HepG2 (cell line): ENCODE measurements around the gene NALCN. TPM values are rescaled to one million over a fixed set of nuclear protein-coding genes. Genes with fewer than 3 reads are reported as not detected.

Source experiments
- ATAC-seq: fragments of 200-7000 bp; cut with Tn5 transposase; 3 replicates; pipeline ENCODE4 v1.9.1; 2020; ENCODE audit warnings: mild to moderate bottlenecking, moderate library complexity
- BruUV-seq: library from RNA; stranded (reverse); fragments of 400-500 nt; replicated peaks from 2 replicates; lab custom pipeline; 2021; lab: Mats Ljungman, UMichigan
- CTCF ChIA-PET: fragments of 300-600 bp; formaldehyde crosslinking; extraction: SDS; loops from one replicate; lab custom pipeline; 2021; ENCODE audit warnings: low total read pairs, inconsistent platforms, low intra/inter-chr PET ratio; lab: Yijun Ruan, JAX
- POLR2A ChIA-PET: fragments of 350-600 bp; sonication (Branson Sonifier 250); formaldehyde crosslinking; loops from one replicate; lab custom pipeline; 2020; ENCODE audit warnings: antibody characterized with exemption, inconsistent platforms; lab: Yijun Ruan, JAX
- DNase-seq: peaks from one replicate; pipeline ENCODE4 v3.0.0-alpha.2; 2015; ENCODE audit warnings: low spot score
- FAIRE-seq: peaks from 3 replicates; lab custom pipeline; 2011; peaks lifted over from hg19 to GRCh38; lab: Jason Lieb, UNC
- H2AFZ ChIP-seq: one replicate; pipeline ENCODE4 v1.6.1; 2011; ENCODE audit warnings: low read length, inconsistent platforms
- H3K27ac ChIP-seq: fragments of 300-600 bp; 3 replicates; pipeline ENCODE4 v1.8.0; 2011; ENCODE audit warnings: mixed run types, mild to moderate bottlenecking, mixed read lengths, low read length, inconsistent platforms; ENCODE audit not compliant: insufficient read depth; ENCODE audit errors: extremely low read length
- H3K27me3 ChIP-seq, 2 experiments: fragments of 200-600 bp in 1 of 2; 2 replicates in 1 of 2; 3 replicates in 1 of 2; pipeline versions ENCODE4 v1.6.0 to v1.8.0; 2011; ENCODE audit warnings: low read length in 2 of 2, mild to moderate bottlenecking in 2 of 2, moderate library complexity in 2 of 2, inconsistent platforms in 1 of 2; ENCODE audit not compliant: insufficient read depth in 2 of 2, control insufficient read depth in 1 of 2
- H3K36me3 ChIP-seq, 2 experiments: fragments of 200-600 bp in 1 of 2; replicated peaks in 1 of 2; 2 replicates in 1 of 2; 3 replicates in 1 of 2; pipeline versions ENCODE4 v1.5.1 to v1.8.0; 2011; ENCODE audit warnings: low read length in 2 of 2, inconsistent platforms in 1 of 2; ENCODE audit not compliant: insufficient read depth in 2 of 2, control insufficient read depth in 1 of 2
- H3K4me1 ChIP-seq: 2 replicates; pipeline ENCODE4 v1.5.1; 2012; ENCODE audit warnings: low read length, inconsistent platforms; ENCODE audit not compliant: insufficient read depth
- H3K4me2 ChIP-seq: 2 replicates; pipeline ENCODE4 v1.6.0; 2011; ENCODE audit warnings: low read depth, low read length, inconsistent platforms
- H3K4me3 ChIP-seq, 3 experiments: fragments of 200-600 bp in 1 of 3; sonication (generic), shearing (Covaris generic) in 1 of 3; replicated peaks in 1 of 3; 2 replicates each; pipeline ENCODE4 v1.5.1; 2011 to 2016; ENCODE audit warnings: low read length in 3 of 3, inconsistent platforms in 2 of 3, low read depth in 2 of 3, mild to moderate bottlenecking in 2 of 3, control low read depth in 1 of 3, mixed read lengths in 1 of 3; ENCODE audit not compliant: insufficient read depth in 1 of 3
- H3K79me2 ChIP-seq: one replicate; pipeline ENCODE4 v1.6.1; 2011; ENCODE audit warnings: low read length, inconsistent platforms; ENCODE audit not compliant: insufficient read depth
- H3K9ac ChIP-seq: 2 replicates; pipeline ENCODE4 v1.6.0; 2011; ENCODE audit warnings: mild to moderate bottlenecking, low read depth, low read length, inconsistent platforms; ENCODE audit not compliant: insufficient read depth
- H3K9me3 ChIP-seq: 2 replicates; pipeline ENCODE4 v1.5.1; 2012; ENCODE audit warnings: mild to moderate bottlenecking, low read length
- H4K20me1 ChIP-seq: 2 replicates; pipeline ENCODE4 v1.6.0; 2011; ENCODE audit warnings: inconsistent platforms, mild to moderate bottlenecking, low read length, moderate library complexity; ENCODE audit not compliant: insufficient read depth
- ARNT ChIP-seq: fragments of 450-650 bp; IDR thresholded peaks from 2 replicates; pipeline ENCODE4 v1.6.1; 2017
- ATF3 ChIP-seq: sonication (generic); formaldehyde crosslinking; IDR thresholded peaks from 2 replicates; pipeline ENCODE4 v1.4.0; 2020; ENCODE audit warnings: missing genetic modification reagents
- ATF7-NPFF ChIP-seq: sonication (generic); formaldehyde crosslinking; IDR thresholded peaks from 2 replicates; pipeline ENCODE4 v1.8.1; 2023; ENCODE audit warnings: mild to moderate bottlenecking, low read depth, missing genetic modification reagents, moderate library complexity
- BHLHE40 ChIP-seq: IDR thresholded peaks from 2 replicates; pipeline ENCODE4 v1.6.1; 2011; ENCODE audit warnings: low read length, improper control_type of control experiment
- CAMTA2 ChIP-seq: sonication (generic); formaldehyde crosslinking; IDR thresholded peaks from 2 replicates; pipeline ENCODE4 v1.4.0; 2020; ENCODE audit warnings: mild to moderate bottlenecking, missing genetic modification reagents, borderline replicate concordance
- FOXJ3 ChIP-seq: sonication (generic); formaldehyde crosslinking; IDR thresholded peaks from 2 replicates; pipeline ENCODE4 v1.4.0; 2020; ENCODE audit warnings: missing genetic modification reagents, mild to moderate bottlenecking, borderline replicate concordance
- HNRNPH1 ChIP-seq: fragments of 200-400 bp; formaldehyde crosslinking; optimal IDR thresholded peaks from 2 replicates; pipeline ENCODE3; 2017; ENCODE audit warnings: mild to moderate bottlenecking, low read depth, low read length
- IKZF4 ChIP-seq: sonication (generic); formaldehyde crosslinking; IDR thresholded peaks from 2 replicates; pipeline ENCODE4 v1.5.1; 2020; ENCODE audit warnings: borderline replicate concordance, mild to moderate bottlenecking, low read depth, missing genetic modification reagents; ENCODE audit errors: not compliant biosample characterization
- KDM4B ChIP-seq: sonication (generic); formaldehyde crosslinking; IDR thresholded peaks from 2 replicates; pipeline ENCODE4 v1.4.0; 2020; ENCODE audit warnings: missing genetic modification reagents
- NFIB ChIP-seq: sonication (generic); formaldehyde crosslinking; IDR thresholded peaks from 2 replicates; pipeline ENCODE4 v1.9.0; 2021; ENCODE audit warnings: missing genetic modification reagents, mild to moderate bottlenecking, borderline replicate concordance
- PAX8 ChIP-seq: sonication (generic); formaldehyde crosslinking; IDR thresholded peaks from 2 replicates; pipeline ENCODE4 v1.8.0; 2022; ENCODE audit warnings: mild to moderate bottlenecking, missing genetic modification reagents, borderline replicate concordance
- POLR2AphosphoS2 ChIP-seq: IDR thresholded peaks from 2 replicates; pipeline ENCODE4 v1.6.1; 2011; ENCODE audit warnings: low read depth, low read length, improper control_type of control experiment
- SETDB1 ChIP-seq: sonication (generic); formaldehyde crosslinking; IDR thresholded peaks from 2 replicates; pipeline ENCODE4 v1.5.1; 2020; ENCODE audit warnings: missing genetic modification reagents, mild to moderate bottlenecking, borderline replicate concordance
- SIX4 ChIP-seq: sonication (generic); formaldehyde crosslinking; IDR thresholded peaks from 2 replicates; pipeline ENCODE4 v1.4.0; 2020; ENCODE audit warnings: missing genetic modification reagents
- XRCC5 ChIP-seq: fragments of 200-400 bp; formaldehyde crosslinking; optimal IDR thresholded peaks from 2 replicates; pipeline ENCODE3; 2017; ENCODE audit warnings: mild to moderate bottlenecking, low read length
- ZBTB43 ChIP-seq: sonication (generic); formaldehyde crosslinking; conservative IDR thresholded peaks from 2 replicates; pipeline ENCODE4 v1.4.0; 2020; ENCODE audit warnings: missing genetic modification reagents
- ZFP37 ChIP-seq: sonication (generic); formaldehyde crosslinking; IDR thresholded peaks from 2 replicates; pipeline ENCODE4 v1.4.0; 2020; ENCODE audit warnings: missing genetic modification reagents, borderline replicate concordance
- ZHX2 ChIP-seq, 2 experiments: sonication (generic) in 1 of 2; formaldehyde crosslinking in 1 of 2; IDR thresholded peaks; 2 replicates each; pipeline versions ENCODE4 v1.6.1 to v1.9.0; 2014 to 2022; ENCODE audit warnings: antibody characterized with exemption in 1 of 2, borderline replicate concordance in 1 of 2, inconsistent platforms in 1 of 2, low read depth in 1 of 2, missing genetic modification reagents in 1 of 2
- ZNF30 ChIP-seq: sonication (generic); formaldehyde crosslinking; IDR thresholded peaks from 2 replicates; pipeline ENCODE4 v1.5.0; 2020; ENCODE audit warnings: mild to moderate bottlenecking, missing genetic modification reagents
- WGBS: methylation state at CpG from one replicate; pipeline ENCODE4 v1.1.6; 2017; ENCODE audit warnings: low lambda C conversion rate; 5-methylcytosine and 5-hydroxymethylcytosine counted together
- in situ Hi-C: cut with HindIII; loops from 2 replicates; pipeline ENCODE4 v1.10.0; 2017; ENCODE audit warnings: low pct_unique_long_range_greater_than_20kb; ENCODE audit not compliant: extremely low pct_ligation_motif_present
- intact Hi-C: fragments of 100-400 bp; cut with micrococcal nuclease; formaldehyde crosslinking; loops from one replicate; pipeline ENCODE4 v1.10.0; 2022; ENCODE audit not compliant: unreplicated experiment
- polyA plus RNA-seq, 8 experiments: library from polyadenylated mRNA; depleted of rRNA in 3 of 8; stranded (reverse) in 7 of 8; unstranded in 1 of 8; fragments of >200 nt; fragmentation: Illumina TruSeq in 4 of 8; extraction: Trizol in 4 of 8; gene quantifications; 2 replicates each; pipeline versions ENCODE4 v1.2.1 to v1.2.3, GENCODE V29; 2011 to 2016; ENCODE audit warnings: low read depth in 4 of 8, missing spikeins in 1 of 8, mixed read lengths in 1 of 8; ENCODE audit not compliant: insufficient read depth in 1 of 8
- total RNA-seq, 5 experiments: library from RNA; depleted of rRNA; stranded (reverse); fragments of >200 nt; fragmentation: Illumina TruSeq; extraction: Trizol; gene quantifications; 2 replicates each; pipeline ENCODE4 v1.2.3, GENCODE V29; 2016; ENCODE audit warnings: low read depth in 1 of 5

NALCN gene
- total and polyA plus RNA-seq, 2 of the 13 experiments (the other 11 are each of a cell fraction or from before 2014, with no cell fraction given): not detected

GRCh38 chr13:101065329-101065728, 351.0 kb downstream of the NALCN start:
- H3K27ac ChIP-seq: no peak overlapping the region
- H3K9me3 ChIP-seq: no peaks in the 10 kb centered on the region
- H3K4me3 ChIP-seq: no peak overlapping the region
- ChIA-PET CTCF (no interaction called here), POLR2A (no interaction called here)
- no peak for FAIRE-seq
- DNase-seq: no peak
- no peaks in the 10 kb centered on the region for H3K36me3 ChIP-seq
- H2AFZ ChIP-seq: no peak overlapping the region
- BruUV-seq: no TSS peak
- H3K27me3 ChIP-seq: peaks cover 0 to 6% of the 10 kb centered on the region in 2 experiments; a peak in 1 of 5 replicates
- WGBS: 51% methylated on average over 8 of the region's 12 CpGs
- no peak overlapping the region for H3K9ac ChIP-seq
- no peaks in the 10 kb centered on the region for H3K4me1 ChIP-seq
- no peaks in the 10 kb centered on the region for H4K20me1 ChIP-seq
- in situ Hi-C loops (no loop called here), intact Hi-C loops (no loop called here)
- no peaks in the 10 kb centered on the region for H3K79me2 ChIP-seq
- H3K4me2 ChIP-seq: no peak overlapping the region
- TF ChIP-seq ZBTB43: no peak
- no peak for TF ChIP-seq ZFP37 (CRISPR knock-in tag)
- TF ChIP-seq FOXJ3: no peak
- no peak for TF ChIP-seq IKZF4 (CRISPR knock-in tag)
- no peak for TF ChIP-seq ZNF30 (CRISPR knock-in tag)
- no peak for TF ChIP-seq ZHX2 (IDR thresholded peaks at IDR 0.05; ENCODE audit: low read depth)
- no peak for TF ChIP-seq ZHX2 (CRISPR knock-in tag; IDR thresholded peaks at IDR 0.05; ENCODE audit: borderline replicate concordance)
- TF ChIP-seq HNRNPH1: no peak
- no peak for TF ChIP-seq ATF7-NPFF
- no peak for TF ChIP-seq ATF3
- TF ChIP-seq PAX8: no peak
- TF ChIP-seq ARNT: no peak
- no peak for TF ChIP-seq BHLHE40
- no peak for TF ChIP-seq XRCC5
- TF ChIP-seq CAMTA2 (CRISPR knock-in tag): no peak
- TF ChIP-seq SETDB1 (CRISPR knock-in tag): no peak
- no peak for TF ChIP-seq KDM4B (CRISPR knock-in tag)
- TF ChIP-seq POLR2AphosphoS2: no peak
- no peak for TF ChIP-seq SIX4 (CRISPR knock-in tag)
- TF ChIP-seq NFIB (CRISPR knock-in tag): no peak
- ATAC-seq: no peak
